Stomach (tissue), 9 donors: ENCODE results near the gene MNAT1. TPM values are rescaled to one million over a fixed set of nuclear protein-coding genes. Genes with fewer than 3 reads are reported as not detected.
A peak's percentile ranks its signal among the peaks of the same experiment; 100 is the strongest.

ENCODE experiments used
- DNase-seq, 2 donors: peaks; one replicate each; pipeline versions ENCODE4 v3.0.0 to v3.0.0-alpha.2; 2013 to 2019
- H3K27ac ChIP-seq, 5 donors: fragments of 200-600 bp in 4 of 5; sonication (generic) in 4 of 5; one replicate each; pipeline ENCODE4 v1.5.1; 2013 to 2019; ENCODE audit warnings: mild to moderate bottlenecking in 1 of 5, moderate library complexity in 1 of 5
- H3K27me3 ChIP-seq, 3 donors: fragments of 200-600 bp; sonication (generic); one replicate each; pipeline ENCODE4 v1.5.1; 2017 to 2019; ENCODE audit warnings: mixed run types in 1 of 3
- H3K36me3 ChIP-seq, 4 donors: fragments of 200-600 bp; sonication (generic); 1 replicate in 3 of 4; 2 replicates in 1 of 4; pipeline ENCODE4 v1.5.1; 2016 to 2019
- H3K4me1 ChIP-seq, 4 donors: fragments of 200-600 bp; sonication (generic); one replicate each; pipeline ENCODE4 v1.5.1; 2016 to 2019
- H3K4me3 ChIP-seq, 4 donors: fragments of 200-600 bp; sonication (generic) in 3 of 4; one replicate each; pipeline ENCODE4 v1.5.1; 2016 to 2019; ENCODE audit warnings: mild to moderate bottlenecking in 1 of 4
- H3K9me3 ChIP-seq, 4 donors: fragments of 200-600 bp; sonication (generic); one replicate each; pipeline ENCODE4 v1.5.1; 2016 to 2019
- EP300 ChIP-seq: sonication (generic); formaldehyde crosslinking; IDR thresholded peaks from one replicate; pipeline ENCODE4 v1.6.1; 2017; ENCODE audit warnings: antibody characterized with exemption
- POLR2A ChIP-seq, 4 donors: fragments of 450-650 bp; IDR thresholded peaks; one replicate each; pipeline ENCODE4 v1.6.1; 2016; ENCODE audit warnings: antibody characterized with exemption in 4 of 4, control low read depth in 2 of 4, mild to moderate bottlenecking in 1 of 4, moderate library complexity in 1 of 4
- POLR2AphosphoS5 ChIP-seq, 3 donors: sonication (generic); formaldehyde crosslinking; IDR thresholded peaks; one replicate each; pipeline ENCODE4 v1.6.1; 2016; ENCODE audit warnings: antibody characterized with exemption in 3 of 3
- WGBS, 5 donors: extraction: QIAGEN DNeasy Blood & Tissue Kit in 3 of 5; methylation state at CpG; one replicate each; pipeline versions ENCODE4 v1.1.5 to v1.1.7; 2013 to 2018; 5-methylcytosine and 5-hydroxymethylcytosine counted together
- intact Hi-C: fragments of 100-400 bp; cut with DNase I; formaldehyde crosslinking; loops from one replicate; pipeline ENCODE4 v1.15.1; 2023; ENCODE audit warnings: low total_unique reads
- polyA plus RNA-seq, 3 donors: library from polyadenylated mRNA; stranded (reverse); fragments of 200-250 nt; gene quantifications; one replicate each; pipeline ENCODE4 v1.2.3, GENCODE V29; 2013
- total RNA-seq, 5 donors: library from RNA; depleted of rRNA; stranded (reverse); fragments of >200 nt; gene quantifications; one replicate each; pipeline versions ENCODE4 v1.1.0 to v1.2.3, GENCODE V29; 2014 to 2016
- TF ChIP-seq, protein P1 (sequence below), 7 experiments: fragments of 450-650 bp in 4 of 7; fragments of 200-600 bp in 3 of 7; sonication (generic) in 3 of 7; IDR thresholded peaks; one replicate each; pipeline ENCODE4 v1.5.1; 2016 to 2019; ENCODE audit warnings: antibody characterized with exemption in 7 of 7, control low read depth in 2 of 7, mild to moderate bottlenecking in 1 of 7
- donor health status: healthy with polysubstance abuse.
- donor health status: Bipolar disorder and iron deficiency.
- donor health status: healthy.

Gene MNAT1
- total and polyA plus RNA-seq, 8 donors: 10.3 to 150 (median 19.9) TPM

DNA sequence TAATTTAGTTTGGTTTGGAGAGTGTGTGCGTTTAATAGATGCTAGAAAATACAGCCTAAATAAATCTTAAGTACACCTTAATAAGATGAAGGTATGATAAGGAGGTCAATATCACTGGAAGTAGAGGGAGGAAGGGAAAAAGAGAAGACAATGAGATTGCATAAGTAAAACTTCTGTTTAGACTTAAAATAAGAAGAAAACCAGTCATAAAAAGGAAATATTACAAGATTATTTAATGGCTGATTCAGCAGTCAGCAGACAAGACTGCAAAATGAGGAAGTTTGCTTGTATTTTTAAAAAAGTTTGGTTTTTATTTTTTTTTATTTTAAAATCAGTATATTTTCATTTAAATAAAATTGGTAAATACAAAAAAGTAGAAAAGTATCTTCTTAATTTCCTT is 249.6 kb downstream of the MNAT1 start:
- no peaks in the 10 kb centered on the region for H3K27me3 ChIP-seq
- H3K4me1 ChIP-seq: peaks cover 0 to 33% (median 24%) of the 10 kb centered on the region in 4 donors
- no peak overlapping the region for H3K27ac ChIP-seq
- WGBS, 5 donors: 82 to 90% (median 86%) methylated on average over 1 of the region's 1 CpG
- H3K36me3 ChIP-seq: peaks cover 0 to 36% (median 28%) of the 10 kb centered on the region in 4 donors
- H3K9me3 ChIP-seq: no peaks in the 10 kb centered on the region
- DNase-seq: no peak
- TF ChIP-seq EP300: no peak
- TF ChIP-seq POLR2AphosphoS5 (IDR thresholded peaks at IDR 0.05): no peak
- TF ChIP-seq POLR2A (IDR thresholded peaks at IDR 0.05): no peak
- TF ChIP-seq, protein P1, sequence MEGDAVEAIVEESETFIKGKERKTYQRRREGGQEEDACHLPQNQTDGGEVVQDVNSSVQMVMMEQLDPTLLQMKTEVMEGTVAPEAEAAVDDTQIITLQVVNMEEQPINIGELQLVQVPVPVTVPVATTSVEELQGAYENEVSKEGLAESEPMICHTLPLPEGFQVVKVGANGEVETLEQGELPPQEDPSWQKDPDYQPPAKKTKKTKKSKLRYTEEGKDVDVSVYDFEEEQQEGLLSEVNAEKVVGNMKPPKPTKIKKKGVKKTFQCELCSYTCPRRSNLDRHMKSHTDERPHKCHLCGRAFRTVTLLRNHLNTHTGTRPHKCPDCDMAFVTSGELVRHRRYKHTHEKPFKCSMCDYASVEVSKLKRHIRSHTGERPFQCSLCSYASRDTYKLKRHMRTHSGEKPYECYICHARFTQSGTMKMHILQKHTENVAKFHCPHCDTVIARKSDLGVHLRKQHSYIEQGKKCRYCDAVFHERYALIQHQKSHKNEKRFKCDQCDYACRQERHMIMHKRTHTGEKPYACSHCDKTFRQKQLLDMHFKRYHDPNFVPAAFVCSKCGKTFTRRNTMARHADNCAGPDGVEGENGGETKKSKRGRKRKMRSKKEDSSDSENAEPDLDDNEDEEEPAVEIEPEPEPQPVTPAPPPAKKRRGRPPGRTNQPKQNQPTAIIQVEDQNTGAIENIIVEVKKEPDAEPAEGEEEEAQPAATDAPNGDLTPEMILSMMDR (IDR thresholded peaks at IDR 0.05): no peak
- no peak overlapping the region for H3K4me3 ChIP-seq
- intact Hi-C loops: loop anchor here (10.0 kb wide), 1 partner anchor 259 kb away; the partner anchor contains the start of gene SIX4

DNA sequence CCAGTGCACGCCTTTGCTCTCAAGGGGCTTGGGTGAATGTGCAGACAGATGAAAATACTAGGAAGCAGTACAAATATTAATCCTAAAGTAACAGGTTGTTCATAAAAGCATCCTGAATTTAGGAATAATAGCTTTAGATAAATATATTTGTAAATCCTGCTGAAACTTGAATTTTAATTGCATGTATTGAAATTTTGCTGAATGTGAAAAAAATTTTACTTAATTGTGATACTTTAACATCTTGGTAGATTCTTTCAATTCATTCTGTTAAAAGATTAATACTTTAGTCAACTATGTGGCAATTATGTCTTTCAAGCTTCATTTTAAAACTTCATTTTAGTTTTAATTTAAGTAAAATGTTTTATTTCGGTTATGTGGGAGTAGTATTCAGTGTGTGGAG is 251.9 kb downstream of the MNAT1 start:
- Histone ChIP-seq H3K4me1 (peaks cover 0 to 19% (median 9%) of the 10 kb centered on the region in 4 donors), H3K27me3 (no peaks in the 10 kb centered on the region), H3K4me3 (no peak overlapping the region), H3K27ac (no peak overlapping the region), H3K9me3 (no peaks in the 10 kb centered on the region), H3K36me3 (peaks cover 0 to 55% (median 50%) of the 10 kb centered on the region in 4 donors)
- TF ChIP-seq, protein P1 (IDR thresholded peaks at IDR 0.05): no peak
- TF ChIP-seq POLR2AphosphoS5 (IDR thresholded peaks at IDR 0.05): no peak
- no peak for TF ChIP-seq POLR2A (IDR thresholded peaks at IDR 0.05)
- 93 to 99% (median 96%) methylated on average over 2 of the region's 2 CpGs for WGBS, 5 donors
- DNase-seq: no peak
- intact Hi-C loops: loop anchor here (10.0 kb wide), 1 partner anchor 262 kb away; the partner anchor contains the start of gene SIX4

DNA sequence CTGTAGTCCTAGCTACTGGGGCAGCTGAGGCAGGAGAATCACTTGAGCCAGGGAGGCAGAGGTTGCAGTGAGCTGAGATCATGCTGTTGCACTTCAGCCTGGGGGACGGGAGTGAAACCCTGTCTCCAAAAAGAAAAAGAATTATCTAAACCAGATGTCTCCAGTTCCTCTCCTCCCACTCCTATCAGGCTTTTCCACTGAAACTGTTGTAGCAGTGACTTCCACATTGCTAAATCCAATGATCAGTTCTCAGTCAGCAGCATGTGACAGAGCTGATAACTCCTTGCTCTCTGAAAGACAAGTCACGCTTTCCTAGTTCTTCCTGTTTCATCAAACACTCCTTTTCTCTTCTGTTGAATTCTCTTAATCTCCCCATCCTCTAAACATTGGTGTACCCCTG is 255.0 kb downstream of the MNAT1 start:
- Histone ChIP-seq H3K27me3 (no peaks in the 10 kb centered on the region), H3K4me1 (no peaks in the 10 kb centered on the region), H3K4me3 (no peak overlapping the region), H3K9me3 (no peaks in the 10 kb centered on the region), H3K27ac (no peak overlapping the region), H3K36me3 (peaks cover 0 to 77% (median 66%) of the 10 kb centered on the region in 4 donors)
- peak in 1 of 2 donors; percentile 9 for DNase-seq
- intact Hi-C loops: loop anchor here (10.0 kb wide), 1 partner anchor 265 kb away; the partner anchor contains the start of gene SIX4
- 64 to 93% (median 91%) methylated on average over 2 of the region's 2 CpGs for WGBS, 5 donors
- no peak for TF ChIP-seq POLR2A (IDR thresholded peaks at IDR 0.05)
- TF ChIP-seq, protein P1 (IDR thresholded peaks at IDR 0.05): no peak
- TF ChIP-seq EP300: no peak

DNA sequence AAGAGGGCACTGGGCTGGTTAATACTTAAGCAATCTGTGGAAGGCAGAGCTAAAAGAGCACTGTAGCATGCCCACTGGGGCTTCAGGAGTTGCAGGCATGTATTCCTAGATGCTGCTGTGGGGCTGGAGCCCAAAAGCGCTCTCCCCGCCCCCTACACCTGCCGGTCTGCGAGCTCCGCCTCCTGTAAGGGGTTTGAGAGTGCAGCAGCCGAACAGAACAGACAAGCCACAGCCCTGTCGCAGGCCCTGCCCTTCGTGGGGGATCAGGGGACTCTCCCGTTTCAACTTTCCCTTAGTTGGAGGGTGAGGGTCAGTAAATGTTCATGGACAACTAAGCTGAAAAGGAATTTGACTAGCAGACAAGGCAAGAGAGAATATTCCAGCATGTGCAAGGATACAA is 264.1 kb downstream of the MNAT1 start:
- TF ChIP-seq, protein P1 (IDR thresholded peaks at IDR 0.05): no peak
- no peak for TF ChIP-seq POLR2AphosphoS5 (IDR thresholded peaks at IDR 0.05)
- no peak for TF ChIP-seq EP300
- TF ChIP-seq POLR2A (IDR thresholded peaks at IDR 0.05): no peak
- Histone ChIP-seq H3K4me3 (no peak overlapping the region), H3K27ac (no peak overlapping the region), H3K4me1 (no peaks in the 10 kb centered on the region), H3K9me3 (peaks cover 0 to 5% (median 0%) of the 10 kb centered on the region in 4 donors), H3K27me3 (no peaks in the 10 kb centered on the region), H3K36me3 (peaks cover 0 to 17% (median 10%) of the 10 kb centered on the region in 4 donors)
- no peak for DNase-seq
- WGBS, 5 donors: 88 to 97% (median 90%) methylated on average over 9 of the region's 9 CpGs
- intact Hi-C loops: no loop called here
